Measurements from ENCODE around the gene UGT1A6.
"Not testable (repeated sequence)": the region's sequence is repeated elsewhere in the genome, so short reads cannot be mapped to it uniquely, and the experiment has no call there.

The UGT1A6 gene

DNA sequence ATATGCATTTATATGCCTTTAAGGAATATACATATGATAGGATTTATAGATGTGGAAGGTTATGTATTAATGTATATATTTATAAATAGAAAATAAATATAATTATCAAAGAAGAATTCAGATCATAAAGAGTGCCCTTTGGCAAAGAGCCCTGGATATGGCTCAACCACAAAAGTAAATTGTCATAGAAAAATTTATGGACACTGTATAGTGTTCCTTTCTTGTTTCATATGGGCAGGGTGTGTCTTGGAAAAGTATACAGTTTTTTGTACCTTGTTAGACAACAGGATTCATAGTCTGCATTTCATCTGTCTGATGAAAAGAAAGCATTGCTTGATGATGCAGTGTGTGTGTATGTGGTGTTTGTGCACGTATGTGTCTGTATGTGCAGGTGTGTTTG is 8.1 kb upstream of the UGT1A6 start:
- no peak for FAIRE-seq
- no peak for DNase-seq (ENCODE audit: low spot score)

DNA sequence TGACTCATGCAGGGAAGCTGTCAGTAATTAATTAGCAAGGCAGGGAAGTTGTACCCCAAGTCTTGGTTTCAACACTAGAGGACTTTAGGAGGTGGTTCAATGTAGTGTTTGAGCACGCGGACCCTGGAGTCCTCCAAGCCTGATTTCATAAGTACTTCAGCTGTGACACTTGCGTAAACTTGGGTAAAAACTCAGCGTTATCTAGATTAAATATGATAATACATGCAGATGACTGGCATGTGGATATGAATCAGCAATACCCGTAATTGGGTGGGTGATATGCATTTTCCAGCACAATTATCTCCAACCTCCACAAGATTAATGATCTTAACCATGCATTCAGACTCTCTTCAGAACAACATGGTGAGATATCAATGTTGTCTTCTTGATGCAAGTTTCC is 5.8 kb upstream of the UGT1A6 start:
- no peak for DNase-seq (ENCODE audit: low spot score)
- no peak for FAIRE-seq

DNA sequence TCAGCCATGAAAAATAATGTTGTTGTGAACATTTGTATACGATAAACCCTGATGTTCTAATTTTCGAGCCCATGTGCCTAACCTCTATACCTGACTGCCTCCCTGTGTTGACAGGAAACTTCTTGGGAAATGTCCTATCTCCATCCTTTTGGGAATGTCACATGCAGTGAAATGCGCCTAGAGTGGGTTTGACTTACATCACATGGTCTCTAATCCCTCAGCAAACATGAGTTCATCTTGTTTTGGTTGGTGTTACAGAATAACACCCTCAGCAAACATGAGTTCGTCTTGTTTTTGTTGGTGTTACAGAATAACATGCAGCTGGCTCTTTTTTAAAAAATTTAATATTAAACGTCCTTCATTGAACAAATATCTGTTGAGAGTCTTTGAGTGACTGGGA is 4.3 kb upstream of the UGT1A6 start:
- FAIRE-seq (no peak), DNase-seq (ENCODE audit: low spot score) (no peak)

DNA sequence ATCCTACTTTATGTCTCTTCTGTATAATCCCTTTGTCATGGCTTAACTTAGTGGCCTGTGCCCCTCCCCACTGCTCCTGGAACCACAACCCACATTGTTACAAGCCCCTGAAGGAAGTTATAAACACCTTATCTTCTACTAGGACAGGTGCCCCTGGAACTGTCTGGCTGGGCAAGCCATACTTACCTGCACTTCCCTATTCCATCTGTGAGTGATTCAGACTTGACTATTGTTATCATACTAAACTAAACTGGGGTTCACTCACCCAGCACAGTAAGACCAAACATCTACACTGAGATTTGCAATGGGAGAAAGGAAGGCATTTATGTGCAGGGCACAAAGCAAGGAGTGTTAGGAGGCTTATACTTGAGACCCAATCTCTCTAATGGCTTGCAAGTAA is 3.7 kb upstream of the UGT1A6 start:
- no peak for FAIRE-seq
- DNase-seq (ENCODE audit: low spot score), result no peak

DNA sequence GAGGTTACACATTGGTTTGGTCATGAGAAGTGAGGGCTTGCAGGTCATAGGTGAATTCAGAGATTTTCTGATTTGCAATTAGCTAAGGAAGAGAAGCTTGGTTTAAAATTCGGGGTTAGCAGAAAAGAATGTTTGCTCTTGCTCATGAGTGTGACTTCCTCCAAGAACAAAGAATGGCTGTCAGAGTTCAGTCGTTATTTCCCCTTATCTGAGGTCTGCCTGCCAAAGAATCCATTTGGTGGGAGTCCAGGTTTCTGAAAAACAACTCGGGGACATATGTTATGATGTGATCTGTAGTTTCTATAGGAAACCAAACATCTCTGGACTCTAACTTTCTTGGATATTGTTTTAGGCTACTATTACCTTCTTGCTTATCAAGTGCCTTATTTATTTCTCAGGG is 3.2 kb upstream of the UGT1A6 start:
- FAIRE-seq (no peak), DNase-seq (ENCODE audit: low spot score) (no peak)

DNA sequence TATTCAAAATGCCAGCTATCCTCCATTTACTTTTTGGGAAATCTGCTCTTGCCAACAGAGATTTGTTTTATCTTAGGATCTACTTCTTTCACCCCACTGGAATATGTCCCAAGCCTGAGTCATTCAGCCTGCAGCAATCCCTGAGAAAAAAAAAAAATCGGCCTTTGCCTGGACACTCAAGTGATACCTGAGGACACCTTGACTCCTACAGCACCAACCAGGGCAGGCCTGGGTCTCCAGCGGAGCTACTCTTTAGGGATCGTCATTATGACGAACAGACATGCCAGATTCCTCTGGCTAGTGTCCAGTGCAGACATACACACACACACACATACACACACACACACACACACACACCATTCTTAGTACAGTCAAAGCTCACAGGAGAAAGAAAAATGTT is 2.2 kb upstream of the UGT1A6 start:
- FAIRE-seq, result no peak
- DNase-seq (ENCODE audit: low spot score), result no peak

DNA sequence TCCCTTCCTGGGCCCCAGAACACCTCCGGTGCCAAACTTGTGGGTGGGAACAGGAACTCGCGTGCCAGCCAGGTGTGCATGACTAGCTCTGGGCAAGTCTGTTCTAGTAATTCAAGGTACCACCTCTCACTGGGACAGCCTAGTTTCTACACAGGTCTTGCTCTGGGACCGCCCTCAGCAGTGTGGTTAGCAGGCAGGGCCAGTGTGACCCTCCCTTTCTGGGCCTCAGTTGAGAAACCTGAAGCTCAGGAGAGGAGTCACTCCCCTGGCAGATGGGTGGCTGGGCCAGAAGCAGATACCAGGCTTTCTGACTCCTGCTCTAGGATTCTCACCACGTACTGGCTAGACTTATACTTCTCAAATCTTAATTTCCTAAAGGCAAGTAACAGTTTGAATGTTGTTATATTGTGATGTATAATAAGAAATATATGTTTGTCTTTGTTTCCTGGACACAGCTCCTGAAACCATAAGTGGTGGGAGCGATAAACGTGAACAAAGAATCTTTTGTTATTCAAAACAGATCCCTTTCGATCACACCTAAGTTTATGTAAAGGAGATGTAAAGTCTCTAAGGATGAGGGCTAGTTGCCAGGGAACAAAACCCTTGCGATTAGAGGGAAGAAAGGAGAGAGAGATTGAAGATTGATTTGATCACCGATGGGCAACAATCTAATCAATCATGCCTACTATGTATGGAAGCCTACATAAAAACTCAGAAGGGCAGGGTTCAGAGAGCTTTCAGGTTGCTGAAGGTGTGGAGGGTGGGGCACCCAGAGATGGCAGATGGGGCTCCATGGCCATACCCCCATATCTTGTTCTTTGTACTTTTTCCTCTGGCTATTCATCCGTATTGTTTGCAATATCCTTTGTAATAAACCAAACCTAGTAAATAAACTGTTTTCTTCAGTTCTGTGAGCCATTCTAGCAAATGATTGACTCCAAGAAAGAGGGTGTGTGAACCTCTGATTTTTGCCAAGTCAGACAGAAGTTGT is 952 bp upstream of the UGT1A6 start:
- DNase-seq (ENCODE audit: low spot score), result peak; percentile 74
- FAIRE-seq, result peak; percentile 89

DNA sequence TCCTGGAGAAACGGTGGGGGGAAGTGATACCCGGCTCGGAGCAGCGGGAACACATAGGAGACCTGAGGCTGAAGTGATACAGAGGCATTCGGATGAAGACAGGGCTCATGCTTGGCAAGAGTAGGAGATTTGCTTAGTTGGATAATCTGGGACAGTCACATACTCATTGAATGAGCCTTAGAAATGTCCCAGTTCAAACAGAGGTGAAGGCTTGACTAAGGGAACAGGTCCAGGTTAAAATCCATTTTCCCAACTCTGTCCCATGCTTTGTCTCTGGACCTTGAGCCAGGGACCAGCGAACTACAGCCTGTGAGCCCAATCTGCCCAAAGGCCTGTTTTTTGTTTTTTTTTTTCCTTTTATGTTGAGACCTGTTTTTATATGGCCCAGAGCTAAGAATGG is 1.3 kb downstream of the UGT1A6 start:
- peak; percentile 63 for DNase-seq (ENCODE audit: low spot score)
- no peak for FAIRE-seq

DNA sequence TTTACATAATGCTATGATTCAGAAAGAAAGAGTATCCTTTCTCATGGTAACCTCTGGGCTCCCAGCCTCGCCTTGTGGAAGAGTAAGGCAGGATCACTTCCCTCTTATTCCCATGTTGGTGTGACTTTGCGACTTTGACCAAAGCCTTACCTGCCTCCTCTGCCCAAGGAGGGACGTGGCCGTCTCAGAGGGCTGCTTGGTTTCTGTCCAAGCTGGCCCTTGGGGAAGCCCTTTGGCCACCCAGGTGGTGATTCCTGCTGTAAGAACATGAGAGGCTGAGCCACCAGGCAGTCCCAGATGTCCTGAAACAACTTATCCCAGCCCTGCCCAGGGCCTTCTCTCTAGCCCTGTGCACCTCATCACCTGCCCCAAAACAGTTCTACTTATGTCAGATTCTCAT is 6.0 kb downstream of the UGT1A6 start:
- FAIRE-seq, result no peak
- DNase-seq (ENCODE audit: low spot score), result peak; percentile 45

DNA sequence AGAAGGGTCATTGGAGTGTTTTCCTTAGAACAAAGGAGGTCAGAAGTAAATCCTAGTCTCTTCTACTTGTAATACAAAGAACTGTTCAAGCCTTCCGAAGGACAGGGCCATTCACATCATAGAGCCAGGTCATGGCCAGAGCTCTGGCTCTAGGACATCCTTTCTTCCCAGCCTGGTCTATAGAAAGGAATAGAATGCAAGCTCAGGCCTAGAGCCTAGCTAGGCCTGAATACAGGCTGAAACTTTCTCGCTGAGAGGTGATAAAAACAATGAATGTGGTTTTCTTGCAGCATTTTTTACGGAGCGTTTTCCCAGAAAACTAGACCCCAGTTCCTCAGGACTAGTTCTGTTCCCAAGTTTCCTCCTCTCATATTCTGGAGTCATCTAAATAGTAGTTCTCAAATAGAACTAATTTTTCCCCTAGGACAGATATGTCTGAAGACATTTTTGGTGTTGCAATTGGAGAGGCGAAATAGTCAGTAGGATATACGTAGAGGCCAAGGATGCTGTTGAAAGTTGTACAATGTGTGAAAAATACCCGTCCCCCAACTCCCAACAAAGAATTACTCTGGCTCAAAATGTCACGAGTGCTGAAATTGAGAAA is 6.8 kb downstream of the UGT1A6 start:
- FAIRE-seq (no peak), DNase-seq (ENCODE audit: low spot score) (peak; percentile 37)

DNA sequence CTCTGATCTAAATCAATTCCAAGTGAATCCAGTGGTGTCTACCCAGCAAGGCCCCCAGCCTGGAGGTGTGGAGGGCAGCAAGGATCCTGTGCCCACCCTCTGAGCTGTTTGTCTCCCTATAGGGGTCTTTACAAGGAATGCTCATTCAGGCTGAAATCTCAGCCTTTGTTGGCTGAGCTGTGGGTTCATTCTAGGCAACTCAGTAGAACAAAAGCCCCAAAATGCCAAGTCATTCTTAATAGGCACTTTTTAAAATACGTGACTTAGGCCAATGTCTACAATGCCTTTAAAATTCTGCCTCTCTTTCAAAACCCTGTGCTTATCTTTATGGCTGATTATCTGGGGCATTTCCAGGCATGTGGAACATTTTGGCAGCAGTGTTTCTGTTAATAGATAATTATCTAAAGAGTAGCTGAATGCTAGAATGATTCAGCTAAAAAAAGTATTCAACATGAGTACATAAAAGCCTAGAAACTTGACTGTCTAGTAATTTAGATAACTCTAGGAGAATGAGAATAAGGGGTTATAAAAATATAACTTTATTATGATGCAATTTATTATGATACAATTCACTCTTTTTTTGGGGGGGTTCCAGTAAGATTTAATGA is 7.4 kb downstream of the UGT1A6 start:
- DNase-seq (ENCODE audit: low spot score) (peak; percentile 98), FAIRE-seq (peak; percentile 100)

DNA sequence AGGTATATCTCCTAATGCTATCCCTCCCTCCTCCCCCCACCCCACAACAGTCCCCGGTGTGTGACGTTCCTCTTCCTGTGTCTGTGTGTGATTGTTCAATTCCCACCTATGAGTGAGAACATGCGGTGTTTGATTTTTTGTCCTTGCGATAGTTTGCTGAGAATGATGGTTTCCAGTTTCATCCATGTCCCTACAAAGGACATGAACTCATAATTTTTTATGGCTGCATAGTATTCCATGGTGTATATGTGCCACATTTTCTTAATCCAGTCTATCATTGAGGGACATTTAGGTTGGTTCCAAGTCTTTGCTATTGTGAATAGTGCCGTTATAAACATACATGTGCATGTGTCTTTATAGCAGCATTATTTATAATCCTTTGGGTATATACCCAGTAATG is 8.2 kb downstream of the UGT1A6 start:
- not testable (repeated sequence) for FAIRE-seq; DNase-seq (ENCODE audit: low spot score)

DNA sequence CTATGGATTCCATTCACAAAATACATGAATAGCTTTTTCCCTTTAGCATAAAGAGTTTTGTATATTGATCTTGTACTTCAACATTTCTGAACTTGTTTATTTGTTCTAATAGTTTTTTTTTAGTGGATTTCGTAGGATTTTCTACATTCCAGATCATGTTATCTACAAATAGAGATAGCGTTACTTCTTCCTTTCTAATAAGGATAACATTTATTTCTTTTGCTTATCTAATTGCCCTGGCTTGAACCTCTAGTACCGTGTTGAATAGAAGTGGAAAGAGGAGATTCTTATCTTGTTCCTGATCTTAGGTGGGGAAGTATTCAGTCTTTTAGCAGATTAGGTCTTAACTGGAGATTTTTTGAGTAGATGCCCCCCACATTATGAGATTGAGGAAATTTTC is 9.5 kb downstream of the UGT1A6 start:
- DNase-seq (ENCODE audit: low spot score), result no peak
- peak; percentile 69 for FAIRE-seq

DNA sequence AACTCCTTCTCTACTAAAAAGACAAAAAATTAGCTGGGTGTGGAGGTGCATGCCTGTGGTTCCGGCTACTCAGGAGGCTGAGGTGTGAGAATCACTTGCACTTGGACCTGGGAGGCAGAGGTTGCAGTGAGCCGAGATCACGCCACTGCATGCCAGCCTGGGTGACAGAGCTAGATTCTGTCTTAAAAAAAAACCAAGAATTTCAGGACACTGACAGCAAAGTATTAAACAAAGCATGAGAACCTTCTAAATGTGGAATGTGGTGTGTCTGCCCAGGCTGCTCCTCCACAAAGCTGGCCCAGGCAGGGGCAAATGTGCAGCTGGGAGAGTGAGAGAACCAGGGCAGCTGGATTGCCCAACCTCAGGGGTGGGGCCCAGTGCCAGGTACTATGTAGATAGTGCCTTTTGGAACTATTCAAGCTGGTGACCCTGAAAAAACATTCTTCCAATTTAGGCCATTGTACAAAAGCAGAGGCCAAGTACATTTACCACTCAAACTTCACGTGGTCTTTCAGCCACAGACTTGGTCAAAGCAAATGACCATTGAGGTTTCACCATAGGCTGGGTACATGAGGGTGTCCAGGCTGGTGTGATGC is 13.3 kb downstream of the UGT1A6 start:
- DNase-seq (ENCODE audit: low spot score) (peak; percentile 52), FAIRE-seq (peak; percentile 79)

DNA sequence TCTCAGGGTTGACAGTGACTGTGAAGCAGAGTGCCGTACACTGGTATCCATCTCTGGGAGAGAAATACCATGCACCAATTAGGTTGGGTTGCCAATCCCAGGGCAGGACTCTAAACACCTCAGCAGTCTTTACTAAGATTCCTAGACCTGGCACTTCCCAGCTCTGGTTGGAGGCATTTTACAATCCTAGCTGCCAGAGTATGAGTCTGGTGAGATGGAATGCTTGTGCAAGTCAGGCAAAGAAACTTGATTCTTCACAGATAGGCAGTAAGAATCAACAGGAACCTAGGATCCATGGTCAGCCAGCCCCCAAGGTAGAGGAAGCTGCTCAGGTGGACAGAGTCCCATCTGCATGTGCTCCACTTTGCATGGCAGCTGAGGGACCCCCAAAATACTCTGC is 14.0 kb downstream of the UGT1A6 start:
- peak; percentile 87 for FAIRE-seq
- peak; percentile 76 for DNase-seq (ENCODE audit: low spot score)

DNA sequence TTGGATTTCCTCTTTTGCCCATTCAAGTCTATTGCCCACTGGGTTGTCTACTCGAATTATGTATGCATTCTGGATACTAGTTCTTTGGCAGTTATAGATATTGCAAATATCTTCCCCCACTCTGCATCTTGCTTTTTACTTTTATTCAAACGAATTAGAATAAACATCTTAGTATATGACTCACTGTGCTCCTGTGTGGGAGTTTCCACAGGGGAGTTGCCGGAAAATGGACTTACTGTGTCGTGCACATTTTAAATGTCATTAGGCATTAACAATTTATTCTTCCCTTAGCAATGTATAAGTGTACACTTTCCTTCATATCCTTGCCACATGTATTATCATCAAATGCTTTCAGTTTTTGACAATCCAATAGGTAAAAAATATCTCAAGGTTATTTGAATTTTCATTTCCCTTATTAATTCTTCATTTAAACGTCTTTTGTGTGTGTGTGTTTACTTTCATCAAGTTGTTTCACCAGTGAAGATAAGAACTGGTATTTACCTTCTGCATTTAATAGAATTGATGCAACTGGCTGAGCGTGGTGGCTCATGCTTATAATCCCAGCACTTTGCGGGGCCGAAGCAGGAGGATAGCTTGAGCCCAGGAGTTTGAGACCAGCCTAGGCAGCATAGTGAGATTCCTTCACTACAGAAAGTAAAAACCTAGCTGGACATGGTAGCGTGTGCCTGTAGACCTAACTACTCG is 15.4 kb downstream of the UGT1A6 start:
- FAIRE-seq (peak; percentile 88), DNase-seq (ENCODE audit: low spot score) (peak; percentile 62)

DNA sequence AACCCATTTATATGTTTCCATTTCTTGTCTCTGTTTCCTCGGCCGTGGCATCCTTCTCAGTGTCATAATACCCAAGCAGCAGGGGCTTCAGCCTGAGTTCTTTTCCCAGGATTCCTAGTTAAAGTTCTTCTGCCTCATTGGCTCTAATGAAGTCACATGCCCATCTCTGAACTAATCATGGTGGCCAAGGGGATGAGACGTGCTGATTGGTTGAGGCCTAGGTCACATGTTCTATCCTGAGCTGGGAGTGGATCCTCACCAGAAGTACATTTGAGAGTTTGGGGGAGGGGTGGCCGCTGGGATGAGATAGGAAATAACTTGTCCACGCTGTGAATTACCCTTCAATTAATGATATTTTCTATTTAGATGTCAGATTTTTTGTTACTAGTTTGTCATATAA is 16.3 kb downstream of the UGT1A6 start:
- FAIRE-seq (no peak), DNase-seq (ENCODE audit: low spot score) (no peak)

DNA sequence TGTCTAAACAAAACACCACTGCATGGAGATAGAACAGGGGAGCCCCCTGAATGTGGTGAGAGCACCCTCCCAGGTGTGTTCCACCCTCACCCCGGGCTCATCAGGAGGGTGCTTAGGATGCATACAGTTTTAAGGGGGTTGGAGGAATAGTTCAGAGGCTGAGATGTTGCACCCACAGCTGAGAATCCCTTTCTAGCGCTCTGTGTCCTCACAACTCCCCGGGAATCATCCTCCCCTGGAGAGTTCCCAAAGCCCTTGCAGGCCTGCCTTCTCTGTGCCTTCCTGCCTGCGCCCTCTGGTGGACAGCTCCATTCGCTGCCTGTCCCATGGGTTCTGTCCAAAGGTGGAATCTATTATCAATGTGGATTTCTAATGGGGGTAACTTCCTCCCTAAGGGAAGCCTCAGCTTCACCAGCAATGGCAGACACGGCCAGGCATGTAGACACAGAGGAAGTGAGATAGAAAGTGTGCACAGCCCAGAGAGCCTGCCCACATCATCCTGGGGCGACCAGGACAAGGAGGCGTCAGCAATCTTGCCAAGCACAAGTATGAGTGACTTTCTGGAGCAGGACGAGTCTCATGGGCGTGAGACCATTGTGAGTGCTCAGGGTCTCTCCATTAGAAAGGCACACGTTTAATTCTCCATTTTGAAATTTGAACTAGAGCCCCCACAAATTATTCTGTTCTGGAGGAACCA is 18.8 kb downstream of the UGT1A6 start:
- DNase-seq (ENCODE audit: low spot score) (peak; percentile 60), FAIRE-seq (peak; percentile 11)

DNA sequence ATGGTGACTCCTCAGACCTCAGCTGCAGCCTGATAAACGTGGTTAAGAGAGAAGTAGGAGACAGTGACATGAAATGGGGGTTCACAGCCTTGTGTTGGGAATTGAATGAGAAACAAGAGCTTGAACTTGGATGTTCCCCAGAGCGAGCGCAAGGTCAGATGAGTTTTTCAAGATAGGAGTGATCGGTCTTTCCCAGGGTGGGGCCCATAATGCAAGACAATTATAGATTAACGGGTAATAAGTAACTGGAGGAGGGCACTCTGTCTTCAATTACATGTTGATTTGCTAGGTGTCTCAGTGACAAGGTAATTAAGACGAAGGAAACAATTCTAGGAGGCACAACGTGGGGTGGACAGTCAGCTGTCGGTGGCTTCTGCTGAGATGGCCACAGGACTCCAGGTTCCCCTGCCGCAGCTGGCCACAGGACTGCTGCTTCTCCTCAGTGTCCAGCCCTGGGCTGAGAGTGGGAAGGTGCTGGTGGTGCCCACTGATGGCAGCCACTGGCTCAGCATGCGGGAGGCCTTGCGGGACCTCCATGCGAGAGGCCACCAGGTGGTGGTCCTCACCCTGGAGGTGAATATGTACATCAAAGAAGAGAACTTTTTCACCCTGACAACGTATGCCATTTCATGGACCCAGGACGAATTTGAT is 20.0 kb downstream of the UGT1A6 start, which contains the start of gene UGT1A5:
Gene UGT1A5, plus strand, starts transcription at position 297 of the 651 bp plus-strand sequence. Its CDS starts 85 bp downstream, at position 382.
- DNase-seq (ENCODE audit: low spot score) (no peak), FAIRE-seq (no peak)

DNA sequence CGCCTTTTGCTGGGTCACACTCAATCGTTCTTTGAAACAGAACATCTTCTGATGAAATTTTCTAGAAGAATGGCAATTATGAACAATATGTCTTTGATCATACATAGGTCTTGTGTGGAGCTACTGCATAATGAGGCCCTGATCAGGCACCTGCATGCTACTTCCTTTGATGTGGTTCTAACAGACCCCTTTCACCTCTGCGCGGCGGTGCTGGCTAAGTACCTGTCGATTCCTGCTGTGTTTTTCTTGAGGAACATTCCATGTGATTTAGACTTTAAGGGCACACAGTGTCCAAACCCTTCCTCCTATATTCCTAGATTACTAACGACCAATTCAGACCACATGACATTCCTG is 20.5 kb downstream of the UGT1A6 start:
- DNase-seq (ENCODE audit: low spot score), result no peak
- no peak for FAIRE-seq

Data from RCC 7860 (cell line).